H9 (cell line): ENCODE measurements around the gene SHBG. TPM values are rescaled to one million over a fixed set of nuclear protein-coding genes. Genes with fewer than 3 reads are reported as not detected.
A peak's percentile ranks its signal among the peaks of the same experiment; 100 is the strongest.

Source experiments
- DNase-seq: peaks from one replicate; pipeline ENCODE4 v3.0.0-alpha.2; 2017
- H2AFZ ChIP-seq: one replicate; pipeline ENCODE4 v1.6.1; 2013; ENCODE audit warnings: mild to moderate bottlenecking, low read length, control low read depth, moderate library complexity
- H2AK5ac ChIP-seq: 2 replicates; pipeline ENCODE4 v1.6.1; 2013; ENCODE audit warnings: low read length, control low read depth, mixed read lengths; ENCODE audit not compliant: insufficient read length
- H2BK120ac ChIP-seq: one replicate; pipeline ENCODE4 v1.6.1; 2013; ENCODE audit warnings: low read depth, mild to moderate bottlenecking, low read length, control low read depth, inconsistent platforms; ENCODE audit not compliant: poor library complexity, severe bottlenecking
- H2BK12ac ChIP-seq: 2 replicates; pipeline ENCODE4 v1.6.1; 2013; ENCODE audit warnings: low read length, control low read depth, mixed read lengths, low read depth; ENCODE audit not compliant: insufficient read length
- H2BK15ac ChIP-seq: 2 replicates; pipeline ENCODE4 v1.6.1; 2013; ENCODE audit warnings: low read depth, low read length, control low read depth
- H2BK20ac ChIP-seq: one replicate; pipeline ENCODE4 v1.6.1; 2013; ENCODE audit warnings: low read depth, mild to moderate bottlenecking, low read length, control low read depth, inconsistent platforms; ENCODE audit not compliant: poor library complexity, severe bottlenecking
- H2BK5ac ChIP-seq: 2 replicates; pipeline ENCODE4 v1.6.1; 2013; ENCODE audit warnings: low read length, control low read depth, mixed read lengths; ENCODE audit not compliant: insufficient read length
- H3K14ac ChIP-seq: 2 replicates; pipeline ENCODE4 v1.6.1; 2013; ENCODE audit warnings: low read length, control low read depth; ENCODE audit not compliant: insufficient read depth
- H3K18ac ChIP-seq: 2 replicates; pipeline ENCODE4 v1.6.1; 2013; ENCODE audit warnings: low read depth, mild to moderate bottlenecking, mixed read lengths, low read length, control low read depth; ENCODE audit not compliant: insufficient read length
- H3K23ac ChIP-seq: 2 replicates; pipeline ENCODE4 v1.6.1; 2013; ENCODE audit warnings: low read length, control low read depth, mixed read lengths, low read depth; ENCODE audit not compliant: insufficient read length
- H3K23me2 ChIP-seq: 2 replicates; pipeline ENCODE4 v1.6.1; 2013; ENCODE audit warnings: low read depth, mild to moderate bottlenecking, mixed read lengths, low read length, control low read depth; ENCODE audit not compliant: insufficient read length, poor library complexity, severe bottlenecking
- H3K27ac ChIP-seq: 2 replicates; pipeline ENCODE4 v1.5.1; 2013; ENCODE audit warnings: low read length, control low read depth, mixed read lengths, low read depth; ENCODE audit not compliant: insufficient read length
- H3K27me3 ChIP-seq: 2 replicates; pipeline ENCODE4 v1.6.1; 2013; ENCODE audit warnings: low read length, control low read depth, inconsistent platforms; ENCODE audit not compliant: insufficient read depth
- H3K4ac ChIP-seq: 2 replicates; pipeline ENCODE4 v1.6.1; 2013; ENCODE audit warnings: low read depth, mild to moderate bottlenecking, control low read depth, inconsistent platforms, low read length, moderate library complexity
- H3K4me1 ChIP-seq: 2 replicates; pipeline ENCODE4 v1.6.1; 2013; ENCODE audit warnings: low read length, control low read depth, inconsistent platforms; ENCODE audit not compliant: insufficient read depth
- H3K4me2 ChIP-seq: 2 replicates; pipeline ENCODE4 v1.6.1; 2013; ENCODE audit warnings: low read length, control low read depth, mixed read lengths; ENCODE audit not compliant: insufficient read length, insufficient read depth
- H3K56ac ChIP-seq: 2 replicates; pipeline ENCODE4 v1.6.1; 2013; ENCODE audit warnings: low read depth, mild to moderate bottlenecking, mixed read lengths, low read length, control low read depth; ENCODE audit not compliant: insufficient read length
- H3K79me1 ChIP-seq: 2 replicates; pipeline ENCODE4 v1.6.1; 2013; ENCODE audit warnings: low read depth, mild to moderate bottlenecking, moderate library complexity, low read length, control low read depth, inconsistent platforms; ENCODE audit not compliant: insufficient read depth, poor library complexity, severe bottlenecking
- H3K79me2 ChIP-seq: 2 replicates; pipeline ENCODE4 v1.6.1; 2013; ENCODE audit warnings: low read length, control low read depth, inconsistent platforms; ENCODE audit not compliant: insufficient read depth
- H3K9ac ChIP-seq: 2 replicates; pipeline ENCODE4 v1.6.1; 2013; ENCODE audit warnings: low read length, control low read depth, mixed read lengths; ENCODE audit not compliant: insufficient read length; ENCODE audit errors: extremely low read depth
- H3K9me3 ChIP-seq: one replicate; pipeline ENCODE4 v1.6.1; 2013; ENCODE audit warnings: low read depth, low read length, inconsistent platforms; ENCODE audit not compliant: control insufficient read depth
- H3T11ph ChIP-seq: one replicate; pipeline ENCODE4 v1.6.1; 2013; ENCODE audit warnings: mild to moderate bottlenecking, low read length, control low read depth, inconsistent platforms
- H4K20me1 ChIP-seq: one replicate; pipeline ENCODE4 v1.6.1; 2013; ENCODE audit not compliant: control insufficient read depth, insufficient read length, insufficient read depth
- H4K5ac ChIP-seq: 2 replicates; pipeline ENCODE4 v1.6.1; 2013; ENCODE audit warnings: low read depth, mild to moderate bottlenecking, mixed read lengths, low read length, control low read depth; ENCODE audit not compliant: insufficient read length
- H4K8ac ChIP-seq: replicated peaks from 2 replicates; pipeline ENCODE4 v1.6.1; 2013; ENCODE audit warnings: low read length, control low read depth, mixed read lengths, low read depth; ENCODE audit not compliant: insufficient read length
- H4K91ac ChIP-seq: 2 replicates; pipeline ENCODE4 v1.6.1; 2013; ENCODE audit warnings: low read depth, mild to moderate bottlenecking, moderate library complexity, mixed read lengths, low read length, control low read depth; ENCODE audit not compliant: insufficient read length
- H3K27ac Mint-ChIP-seq, 3 experiments: 2 replicates in 2 of 3; 3 replicates in 1 of 3; pipeline ENCODE4 v1.8.0; 2020 to 2021; ENCODE audit warnings: mixed read lengths in 3 of 3, mild to moderate bottlenecking in 1 of 3, moderate library complexity in 1 of 3
- H3K27me3 Mint-ChIP-seq: 2 replicates; pipeline ENCODE4 v1.8.0; 2021; ENCODE audit warnings: low read depth, mild to moderate bottlenecking, moderate library complexity, mixed read lengths
- H3K36me3 Mint-ChIP-seq, 3 experiments: 2 replicates in 2 of 3; 3 replicates in 1 of 3; pipeline ENCODE4 v1.8.0; 2020 to 2021; ENCODE audit warnings: low read depth in 3 of 3, mixed read lengths in 3 of 3; ENCODE audit not compliant: insufficient read depth in 1 of 3
- H3K4me1 Mint-ChIP-seq, 2 experiments: 2 replicates each; pipeline ENCODE4 v1.8.0; 2020; ENCODE audit warnings: mixed read lengths in 2 of 2
- H3K4me3 Mint-ChIP-seq, 2 experiments: 2 replicates in 1 of 2; 3 replicates in 1 of 2; pipeline ENCODE4 v1.8.0; 2020 to 2021; ENCODE audit warnings: mild to moderate bottlenecking in 2 of 2, mixed read lengths in 2 of 2, moderate library complexity in 1 of 2
- H3K9me3 Mint-ChIP-seq, 2 experiments: 2 replicates in 1 of 2; 3 replicates in 1 of 2; pipeline ENCODE4 v1.8.0; 2020; ENCODE audit warnings: mild to moderate bottlenecking in 2 of 2, mixed read lengths in 2 of 2, moderate library complexity in 1 of 2
- CTCF ChIP-seq: fragments of 200-600 bp; sonication (generic); conservative IDR thresholded peaks from 3 replicates; pipeline ENCODE4 v1.8.0; 2021; ENCODE audit warnings: antibody characterized with exemption, mild to moderate bottlenecking
- WGBS: extraction: QIAGEN DNeasy Blood & Tissue Kit; methylation state at CpG from one replicate; pipeline ENCODE4 v1.1.7; 2013; ENCODE audit warnings: missing lambda C conversion rate, low lambda C conversion rate, mixed read lengths; ENCODE audit not compliant: insufficient read length; ENCODE audit errors: extremely low coverage; 5-methylcytosine and 5-hydroxymethylcytosine counted together
- total RNA-seq: library from RNA; stranded (reverse); gene quantifications from 2 replicates; pipeline ENCODE4 v1.2.1, GENCODE V29; 2021

Gene SHBG
- total RNA-seq, 1 experiment from 2014 or later: 1.6 TPM

- no peak overlapping the region for H2AFZ ChIP-seq
- no peak overlapping the region for H4K8ac ChIP-seq
- no peak overlapping the region for H3K23ac ChIP-seq
- H4K5ac ChIP-seq: no peak overlapping the region
- peak overlapping the region in 1 of 3 experiments; percentile 80; a peak in 2 of 7 replicates for H3K27ac Mint-ChIP-seq
- peaks cover 7% of the 10 kb centered on the region; the same call in 1 of the 2 replicates for H3K4me1 ChIP-seq
- no peak overlapping the region for H3K18ac ChIP-seq
- H3K14ac ChIP-seq: no peak overlapping the region
- H3K4me1 Mint-ChIP-seq: peaks cover 16 to 33% of the 10 kb centered on the region in 2 experiments
- peak; percentile 81 for TF ChIP-seq CTCF
- no peak overlapping the region for H2BK15ac ChIP-seq
- no CpG with 5 or more reads among the region's 2 CpGs for WGBS
- H3K27me3 ChIP-seq: no peaks in the 10 kb centered on the region
- no peak overlapping the region for H2AK5ac ChIP-seq
- H3K4me2 ChIP-seq: no peak overlapping the region
- H3K56ac ChIP-seq: no peak overlapping the region
- H2BK120ac ChIP-seq: no peak overlapping the region
- no peak overlapping the region for H4K91ac ChIP-seq
- no peak overlapping the region for H3K27ac ChIP-seq
- peaks cover 10% of the 10 kb centered on the region in 2 experiments for H3K9me3 Mint-ChIP-seq
- peaks cover 57 to 73% (median 72%) of the 10 kb centered on the region in 3 experiments for H3K36me3 Mint-ChIP-seq
- no peak overlapping the region for H3K4me3 Mint-ChIP-seq
- no peak overlapping the region for H2BK5ac ChIP-seq
- H3K79me1 ChIP-seq: no peaks in the 10 kb centered on the region
- no peak overlapping the region for H2BK12ac ChIP-seq
- H3K23me2 ChIP-seq: no peaks in the 10 kb centered on the region
- no peak overlapping the region for H3T11ph ChIP-seq
- H3K9me3 ChIP-seq: peaks cover 10% of the 10 kb centered on the region
- no peaks in the 10 kb centered on the region for H3K79me2 ChIP-seq
- H3K4ac ChIP-seq: no peak overlapping the region
- H3K9ac ChIP-seq: no peak overlapping the region
- H3K27me3 Mint-ChIP-seq: no peaks in the 10 kb centered on the region
- peak; percentile 66 for DNase-seq
- H4K20me1 ChIP-seq: no peaks in the 10 kb centered on the region
- no peak overlapping the region for H2BK20ac ChIP-seq
These were observed 43.3 kb downstream of the SHBG start for GRCh38 chr17:7673239-7673638.
